Right lobe of liver (tissue), 6 donors: ENCODE results near the gene XRCC6. TPM values are rescaled to one million over a fixed set of nuclear protein-coding genes. Genes with fewer than 3 reads are reported as not detected.

Source experiments
- ATAC-seq, 4 donors: fragments of 200-7000 bp; cut with Tn5 transposase; one replicate each; pipeline ENCODE4 v1.9.1; 2020; ENCODE audit warnings: mild to moderate bottlenecking in 4 of 4, moderate library complexity in 4 of 4
- DNase-seq, 3 donors: peaks; one replicate each; pipeline ENCODE4 v3.0.0-alpha.2; 2020
- H3K27ac ChIP-seq, 3 donors: fragments of 200-600 bp; one replicate each; pipeline ENCODE4 v1.8.0; 2022
- H3K27me3 ChIP-seq, 2 donors: fragments of 200-600 bp; one replicate each; pipeline ENCODE4 v1.8.0; 2022
- H3K36me3 ChIP-seq, 4 donors: fragments of 200-600 bp; sonication (generic) in 1 of 4; one replicate each; pipeline versions ENCODE4 v1.5.1 to v1.8.0; 2017 to 2022; ENCODE audit warnings: control low read depth in 1 of 4
- H3K4me1 ChIP-seq, 4 donors: fragments of 200-600 bp; sonication (generic) in 1 of 4; one replicate each; pipeline versions ENCODE4 v1.5.1 to v1.8.0; 2017 to 2022; ENCODE audit warnings: control low read depth in 1 of 4
- H3K4me3 ChIP-seq, 3 donors: fragments of 200-600 bp; one replicate each; pipeline ENCODE4 v1.8.0; 2022
- H3K9me3 ChIP-seq, 4 donors: fragments of 200-600 bp; sonication (generic) in 1 of 4; one replicate each; pipeline versions ENCODE4 v1.5.1 to v1.8.0; 2017 to 2022; ENCODE audit warnings: control low read depth in 1 of 4
- CTCF ChIP-seq, 4 donors: fragments of 200-600 bp in 3 of 4; fragments of 450-650 bp in 1 of 4; IDR thresholded peaks; one replicate each; pipeline versions ENCODE4 v1.5.1 to v1.8.0; 2016 to 2022; ENCODE audit warnings: antibody characterized with exemption in 4 of 4, mild to moderate bottlenecking in 2 of 4
- POLR2A ChIP-seq: fragments of 450-650 bp; IDR thresholded peaks from one replicate; pipeline ENCODE4 v1.6.1; 2017; ENCODE audit warnings: antibody characterized with exemption, mild to moderate bottlenecking
- WGBS: methylation state at CpG from one replicate; pipeline ENCODE4 v1.1.6; 2018; ENCODE audit warnings: low coverage, low lambda C conversion rate; ENCODE audit not compliant: insufficient coverage; ENCODE audit errors: missing lambda C conversion rate; 5-methylcytosine and 5-hydroxymethylcytosine counted together
- intact Hi-C, 2 donors: fragments of 100-400 bp; cut with DNase I; formaldehyde crosslinking; loops; one replicate each; pipeline versions ENCODE4 v1.11.2 to v1.14.1; 2022
- total RNA-seq, 6 experiments: library from RNA; depleted of rRNA in 2 of 6; stranded (reverse); fragments of >200 nt in 2 of 6; fragmentation: NEBNext Ultra II Directional in 3 of 6; extraction: Animal tissue kit (Norgen Biotek cat#: 25700) in 3 of 6; gene quantifications; one replicate each; pipeline versions ENCODE4 v1.1.0 to v1.2.4, GENCODE V29; 2016 to 2023
- donor health status: DM: no; HTN: yes; CAD: no.
- donor health status: DM: no; HTN: no; CAD: no.
- donor health status: DM: no; HTN: no; CAD: no.
- donor health status: DM: no; HTN: yes; CAD: no.
- donor health status: DM: no; HTN: yes; CAD: no.

Gene XRCC6
- total RNA-seq, 6 experiments from 2014 or later = 71.0 to 122 (median 91.1) TPM

GRCh38 chr22:41647771-41648170, 26.7 kb downstream of the XRCC6 start:
- intact Hi-C loops = no loop called here
- no peak for TF ChIP-seq CTCF (IDR thresholded peaks at IDR 0.05)
- no peak for TF ChIP-seq POLR2A
- Histone ChIP-seq H3K36me3 (peaks cover 6 to 92% (median 36%) of the 10 kb centered on the region in 4 donors), H3K4me3 (no peak overlapping the region), H3K4me1 (peaks cover 0 to 7% (median 3%) of the 10 kb centered on the region in 4 donors), H3K27ac (no peak overlapping the region), H3K27me3 (no peaks in the 10 kb centered on the region), H3K9me3 (no peaks in the 10 kb centered on the region)
- DNase-seq (no peak), ATAC-seq (no peak)
- 68% methylated on average over 3 of the region's 3 CpGs for WGBS

GRCh38 chr22:41648432-41648831, 27.3 kb downstream of the XRCC6 start:
- 92% methylated on average over 1 of the region's 1 CpG for WGBS
- H3K4me1 ChIP-seq = peaks cover 0 to 7% (median 3%) of the 10 kb centered on the region in 4 donors
- H3K9me3 ChIP-seq = no peaks in the 10 kb centered on the region
- ATAC-seq (no peak), DNase-seq (no peak)
- no peak overlapping the region for H3K27ac ChIP-seq
- intact Hi-C loops = no loop called here
- H3K36me3 ChIP-seq = peaks cover 6 to 92% (median 38%) of the 10 kb centered on the region in 4 donors
- H3K27me3 ChIP-seq = no peaks in the 10 kb centered on the region
- no peak overlapping the region for H3K4me3 ChIP-seq
- no peak for TF ChIP-seq POLR2A
- no peak for TF ChIP-seq CTCF (IDR thresholded peaks at IDR 0.05)

- no peaks in the 10 kb centered on the region for H3K27me3 ChIP-seq
- no peak overlapping the region for H3K4me3 ChIP-seq
- peaks cover 0 to 18% (median 3%) of the 10 kb centered on the region in 4 donors for H3K4me1 ChIP-seq
- intact Hi-C loops = no loop called here
- TF ChIP-seq CTCF (IDR thresholded peaks at IDR 0.05) (no peak), POLR2A (no peak)
- ATAC-seq (no peak), DNase-seq (no peak)
- H3K27ac ChIP-seq = no peak overlapping the region
- H3K9me3 ChIP-seq = no peaks in the 10 kb centered on the region
- peaks cover 14 to 94% (median 46%) of the 10 kb centered on the region in 4 donors for H3K36me3 ChIP-seq
- 100% methylated on average over 1 of the region's 1 CpG for WGBS
Measured at GRCh38 chr22:41650229-41650628, 29.1 kb downstream of the XRCC6 start.

- Histone ChIP-seq H3K36me3 (peaks cover 14 to 96% (median 49%) of the 10 kb centered on the region in 4 donors), H3K27me3 (no peaks in the 10 kb centered on the region), H3K4me1 (peaks cover 0 to 18% (median 3%) of the 10 kb centered on the region in 4 donors), H3K4me3 (no peak overlapping the region), H3K27ac (no peak overlapping the region), H3K9me3 (no peaks in the 10 kb centered on the region)
- 88% methylated on average over 9 of the region's 11 CpGs for WGBS
- ATAC-seq (no peak), DNase-seq (peak in 1 of 3 donors; percentile 27)
- intact Hi-C loops = no loop called here
- TF ChIP-seq POLR2A (no peak), CTCF (IDR thresholded peaks at IDR 0.05) (no peak)
Measured at GRCh38 chr22:41650821-41651220, 29.7 kb downstream of the XRCC6 start.

GRCh38 chr22:41654322-41654721, 33.2 kb downstream of the XRCC6 start:
- ATAC-seq (peak in 3 of 4 donors; percentile 17 to 81 (median 67)), DNase-seq (peak in 1 of 3 donors; percentile 31)
- intact Hi-C loops = no loop called here
- H3K9me3 ChIP-seq = no peaks in the 10 kb centered on the region
- 80% methylated on average over 3 of the region's 3 CpGs for WGBS
- H3K27me3 ChIP-seq = no peaks in the 10 kb centered on the region
- H3K36me3 ChIP-seq = peaks cover 14 to 99% (median 55%) of the 10 kb centered on the region in 4 donors
- H3K4me3 ChIP-seq = no peak overlapping the region
- no peak for TF ChIP-seq CTCF (IDR thresholded peaks at IDR 0.05)
- TF ChIP-seq POLR2A = no peak
- peaks cover 0 to 18% (median 3%) of the 10 kb centered on the region in 4 donors for H3K4me1 ChIP-seq
- H3K27ac ChIP-seq = no peak overlapping the region
